Osteocyte (in vitro differentiated cells): ENCODE measurements around the gene PRDM16. TPM values are rescaled to one million over a fixed set of nuclear protein-coding genes. Genes with fewer than 3 reads are reported as not detected.

Source experiments
- DNase-seq: peaks from one replicate; pipeline ENCODE4 v3.0.0; 2021; ENCODE audit warnings: mixed read lengths; ENCODE audit not compliant: unreplicated experiment; ENCODE audit errors: extremely low spot score
- H3K27ac Mint-ChIP-seq: one replicate; pipeline ENCODE4 v1.8.0; 2021; ENCODE audit warnings: mild to moderate bottlenecking, mixed read lengths; ENCODE audit not compliant: unreplicated experiment
- H3K27me3 Mint-ChIP-seq: one replicate; pipeline ENCODE4 v1.8.0; 2021; ENCODE audit warnings: mixed read lengths; ENCODE audit not compliant: unreplicated experiment
- H3K36me3 Mint-ChIP-seq: one replicate; pipeline ENCODE4 v1.8.0; 2021; ENCODE audit warnings: mixed read lengths; ENCODE audit not compliant: unreplicated experiment
- H3K4me1 Mint-ChIP-seq: one replicate; pipeline ENCODE4 v1.8.0; 2021; ENCODE audit warnings: mixed read lengths; ENCODE audit not compliant: unreplicated experiment
- H3K4me3 Mint-ChIP-seq: one replicate; pipeline ENCODE4 v1.8.0; 2021; ENCODE audit warnings: mild to moderate bottlenecking, moderate library complexity, mixed read lengths; ENCODE audit not compliant: unreplicated experiment
- H3K9me3 Mint-ChIP-seq: one replicate; pipeline ENCODE4 v1.8.0; 2021; ENCODE audit warnings: mixed read lengths; ENCODE audit not compliant: unreplicated experiment
- CTCF ChIP-seq: fragments of 200-600 bp; sonication (generic); IDR thresholded peaks from 2 replicates; pipeline ENCODE4 v1.5.0; 2021; ENCODE audit warnings: antibody characterized with exemption, mild to moderate bottlenecking, moderate library complexity
- total RNA-seq: library from RNA; stranded (reverse); gene quantifications from 2 replicates; pipeline ENCODE4 v1.2.1, GENCODE V29; 2021

Gene PRDM16
- total RNA-seq, 1 donor from 2014 or later = 7.1 TPM

- DNase-seq = no peak
- no peak for TF ChIP-seq CTCF
Measured at GRCh38 chr1:3243304-3243703, 174.3 kb downstream of the PRDM16 start.

GRCh38 chr1:3244025-3244926 is 175.3 kb downstream of the PRDM16 start:
- no peaks in the 10 kb centered on the region for H3K27me3 Mint-ChIP-seq
- H3K36me3 Mint-ChIP-seq = no peaks in the 10 kb centered on the region
- H3K4me3 Mint-ChIP-seq = no peak overlapping the region
- H3K27ac Mint-ChIP-seq = no peak overlapping the region
- no peak for DNase-seq
- H3K9me3 Mint-ChIP-seq = no peaks in the 10 kb centered on the region
- TF ChIP-seq CTCF = no peak
- H3K4me1 Mint-ChIP-seq = peaks cover 5% of the 10 kb centered on the region

More at GRCh38 chr1:3243304-3243703, 174.3 kb downstream of the PRDM16 start:
- H3K9me3 Mint-ChIP-seq = no peaks in the 10 kb centered on the region
- no peak overlapping the region for H3K4me3 Mint-ChIP-seq
- no peaks in the 10 kb centered on the region for H3K27me3 Mint-ChIP-seq
- H3K4me1 Mint-ChIP-seq = peaks cover 5% of the 10 kb centered on the region
- no peaks in the 10 kb centered on the region for H3K36me3 Mint-ChIP-seq
- no peak overlapping the region for H3K27ac Mint-ChIP-seq

GRCh38 chr1:3244927-3245315 is 175.9 kb downstream of the PRDM16 start:
- Mint-ChIP-seq H3K4me3 (no peak overlapping the region), H3K36me3 (no peaks in the 10 kb centered on the region), H3K27ac (no peak overlapping the region), H3K9me3 (no peaks in the 10 kb centered on the region), H3K27me3 (no peaks in the 10 kb centered on the region), H3K4me1 (peaks cover 5% of the 10 kb centered on the region)
- no peak for TF ChIP-seq CTCF
- no peak for DNase-seq

- no peak for DNase-seq
- no peak for TF ChIP-seq CTCF
- no peak overlapping the region for H3K4me3 Mint-ChIP-seq
Measured at GRCh38 chr1:3245344-3245743, 176.3 kb downstream of the PRDM16 start.

GRCh38 chr1:3245768-3246167 is 176.8 kb downstream of the PRDM16 start:
- Mint-ChIP-seq H3K4me1 (peaks cover 5% of the 10 kb centered on the region), H3K4me3 (no peak overlapping the region), H3K27me3 (no peaks in the 10 kb centered on the region), H3K27ac (no peak overlapping the region), H3K9me3 (no peaks in the 10 kb centered on the region), H3K36me3 (no peaks in the 10 kb centered on the region)
- no peak for TF ChIP-seq CTCF
- DNase-seq = no peak

More at GRCh38 chr1:3245344-3245743, 176.3 kb downstream of the PRDM16 start:
- Mint-ChIP-seq H3K36me3 (no peaks in the 10 kb centered on the region), H3K27me3 (no peaks in the 10 kb centered on the region), H3K9me3 (no peaks in the 10 kb centered on the region), H3K27ac (no peak overlapping the region), H3K4me1 (peaks cover 5% of the 10 kb centered on the region)
